DOHH2 (cell line): ENCODE results near the gene POU2F1.

Experiments
- H3F3A ChIP-seq: fragments of 200-600 bp; sonication (generic), shearing (Covaris generic); 2 replicates; pipeline ENCODE4 v1.6.0; 2016; ENCODE audit warnings: antibody characterized with exemption, mild to moderate bottlenecking; ENCODE audit not compliant: control insufficient read depth, insufficient read depth
- H3K27ac ChIP-seq: fragments of 200-600 bp; sonication (generic); 2 replicates; pipeline ENCODE4 v1.5.1; 2014; ENCODE audit warnings: low read depth, mild to moderate bottlenecking, low read length, moderate library complexity
- H3K27me3 ChIP-seq: fragments of 200-600 bp; sonication (generic); 2 replicates; pipeline ENCODE4 v1.6.1; 2014; ENCODE audit warnings: mild to moderate bottlenecking, low read length, mixed read lengths; ENCODE audit not compliant: control insufficient read depth
- H3K36me3 ChIP-seq: fragments of 200-600 bp; sonication (generic); 2 replicates; pipeline ENCODE4 v1.6.1; 2014; ENCODE audit warnings: mild to moderate bottlenecking, low read length, moderate library complexity, mixed read lengths; ENCODE audit not compliant: control insufficient read depth
- H3K4me1 ChIP-seq: fragments of 200-600 bp; sonication (generic); 2 replicates; pipeline ENCODE4 v1.6.1; 2014; ENCODE audit warnings: mild to moderate bottlenecking, low read length, mixed read lengths; ENCODE audit not compliant: control insufficient read depth
- H3K4me2 ChIP-seq: fragments of 200-600 bp; sonication (generic); 2 replicates; pipeline ENCODE4 v1.6.0; 2014; ENCODE audit warnings: mild to moderate bottlenecking, low read length, moderate library complexity
- H3K4me3 ChIP-seq: fragments of 200-600 bp; sonication (generic); 2 replicates; pipeline ENCODE4 v1.5.1; 2014; ENCODE audit warnings: mild to moderate bottlenecking, low read length, mixed read lengths
- H3K79me2 ChIP-seq: fragments of 200-600 bp; sonication (generic); 2 replicates; pipeline ENCODE4 v1.6.1; 2014; ENCODE audit warnings: mild to moderate bottlenecking, low read length, mixed read lengths; ENCODE audit not compliant: control insufficient read depth
- H3K9me2 ChIP-seq: fragments of 200-600 bp; sonication (generic); replicated peaks from 2 replicates; pipeline ENCODE4 v1.6.1; 2014; ENCODE audit warnings: mild to moderate bottlenecking, low read length, mixed read lengths; ENCODE audit not compliant: control insufficient read depth
- H3K9me3 ChIP-seq: fragments of 200-600 bp; sonication (generic); 2 replicates; pipeline ENCODE4 v1.6.1; 2014; ENCODE audit warnings: antibody characterized with exemption, low read length, mixed read lengths; ENCODE audit not compliant: control insufficient read depth, insufficient read depth
- H4K20me1 ChIP-seq: fragments of 200-600 bp; sonication (generic); 2 replicates; pipeline ENCODE4 v1.6.0; 2014; ENCODE audit warnings: low read depth, mild to moderate bottlenecking, antibody characterized with exemption, low read length, moderate library complexity; ENCODE audit not compliant: control insufficient read depth, insufficient read depth
- CTCF ChIP-seq: fragments of 200-600 bp; sonication (generic); IDR thresholded peaks from one replicate; pipeline ENCODE4 v1.5.1; 2014; ENCODE audit warnings: antibody characterized with exemption, mild to moderate bottlenecking, low read depth, low read length; ENCODE audit not compliant: poor library complexity, severe bottlenecking
- EZH2phosphoT487 ChIP-seq: fragments of 200-600 bp; sonication (generic); IDR thresholded peaks from 2 replicates; pipeline ENCODE4 v1.6.1; 2017; ENCODE audit warnings: borderline replicate concordance, mild to moderate bottlenecking, antibody characterized with exemption, low read length, moderate library complexity, mixed read lengths

POU2F1 gene

GRCh38 chr1:167263344-167263743 lies 42.7 kb downstream of the POU2F1 start:
- Histone ChIP-seq H3K27me3 (no peaks in the 10 kb centered on the region), H3K9me2 (no peaks in the 10 kb centered on the region), H3F3A (peaks cover 9% of the 10 kb centered on the region; the same call in 1 of the 2 replicates), H3K4me3 (no peak overlapping the region), H3K27ac (0 out of 2 replicates have a peak overlapping the region, but pooled peaks have one; percentile 9), H3K79me2 (peaks cover 69% of the 10 kb centered on the region), H3K36me3 (no peaks in the 10 kb centered on the region), H3K4me1 (peaks cover 59% of the 10 kb centered on the region), H3K9me3 (no peaks in the 10 kb centered on the region), H4K20me1 (no peaks in the 10 kb centered on the region), H3K4me2 (peak overlapping the region; percentile 62)
- TF ChIP-seq CTCF (no peak), EZH2phosphoT487 (no peak)

GRCh38 chr1:167263819-167264464 lies 43.3 kb downstream of the POU2F1 start:
- Histone ChIP-seq H3K9me2 (no peaks in the 10 kb centered on the region), H3K79me2 (peaks cover 71% of the 10 kb centered on the region), H3K9me3 (no peaks in the 10 kb centered on the region), H3K4me3 (peak overlapping the region; percentile 33), H3K4me2 (peak overlapping the region; percentile 62), H3K27me3 (no peaks in the 10 kb centered on the region), H3K36me3 (no peaks in the 10 kb centered on the region), H3K27ac (0 out of 2 replicates have a peak overlapping the region, but pooled peaks have one; percentile 9), H3K4me1 (peaks cover 65% of the 10 kb centered on the region), H4K20me1 (no peaks in the 10 kb centered on the region), H3F3A (peaks cover 9% of the 10 kb centered on the region; the same call in 1 of the 2 replicates)
- TF ChIP-seq EZH2phosphoT487, result no peak
- no peak for TF ChIP-seq CTCF

GRCh38 chr1:167266965-167267364 lies 46.3 kb downstream of the POU2F1 start:
- no peak for TF ChIP-seq CTCF
- no peak for TF ChIP-seq EZH2phosphoT487
- no peaks in the 10 kb centered on the region for H3K9me3 ChIP-seq
- no peaks in the 10 kb centered on the region for H3K36me3 ChIP-seq
- H3K4me2 ChIP-seq, result no peak overlapping the region
- H3K79me2 ChIP-seq, result peaks cover 71% of the 10 kb centered on the region
- H3K4me1 ChIP-seq, result peaks cover 63% of the 10 kb centered on the region
- H4K20me1 ChIP-seq, result no peaks in the 10 kb centered on the region
- H3K9me2 ChIP-seq, result no peaks in the 10 kb centered on the region
- H3F3A ChIP-seq, result peaks cover 9% of the 10 kb centered on the region; the same call in 1 of the 2 replicates
- H3K27me3 ChIP-seq, result no peaks in the 10 kb centered on the region
- no peak overlapping the region for H3K4me3 ChIP-seq
- H3K27ac ChIP-seq, result no peak overlapping the region
